BE2C (cell line): ENCODE measurements around the gene SFMBT2.
"Not testable (repeated sequence)": the region's sequence is repeated elsewhere in the genome, so short reads cannot be mapped to it uniquely, and the experiment has no call there.

ENCODE experiments used
- DNase-seq: peaks from one replicate; pipeline ENCODE4 v3.0.0-alpha.2; 2020
- H3K27me3 ChIP-seq: fragments of 250-450 bp; sonication (Bioruptor Pico); 2 replicates; pipeline ENCODE4 v1.5.1; 2020; ENCODE audit warnings: mild to moderate bottlenecking
- H3K36me3 ChIP-seq: fragments of 250-450 bp; sonication (Bioruptor Pico); 2 replicates; pipeline ENCODE4 v1.5.1; 2020; ENCODE audit warnings: mild to moderate bottlenecking
- H3K4me1 ChIP-seq: fragments of 250-450 bp; sonication (Bioruptor Pico); 2 replicates; pipeline ENCODE4 v1.5.1; 2020
- H3K4me3 ChIP-seq: 2 replicates; pipeline ENCODE4 v1.5.1; 2011; ENCODE audit warnings: low read depth, low read length
- H3K9me3 ChIP-seq: fragments of 250-450 bp; sonication (Bioruptor Pico); 2 replicates; pipeline ENCODE4 v1.5.1; 2020
- CTCF ChIP-seq: IDR thresholded peaks from 2 replicates; pipeline ENCODE4 v1.5.1; 2012; ENCODE audit warnings: mild to moderate bottlenecking, low read depth, low read length

The SFMBT2 gene

GRCh38 chr10:7316839-7317238 is 94.0 kb downstream of the SFMBT2 start:
- Histone ChIP-seq H3K27me3 (no peaks in the 10 kb centered on the region), H3K4me1 (peaks cover 6% of the 10 kb centered on the region; the same call in 1 of the 2 replicates), H3K4me3 (no peak overlapping the region), H3K36me3 (no peaks in the 10 kb centered on the region), H3K9me3 (no peaks in the 10 kb centered on the region)
- no peak for TF ChIP-seq CTCF
- DNase-seq = no peak

GRCh38 chr10:7315906-7316305 is 94.9 kb downstream of the SFMBT2 start:
- no peak for TF ChIP-seq CTCF

GRCh38 chr10:7314170-7314569 is 96.7 kb downstream of the SFMBT2 start:
- Histone ChIP-seq H3K4me1 (peaks cover 10% of the 10 kb centered on the region), H3K4me3 (no peak overlapping the region), H3K9me3 (no peaks in the 10 kb centered on the region), H3K27me3 (no peaks in the 10 kb centered on the region), H3K36me3 (peaks cover 1% of the 10 kb centered on the region; the same call in 1 of the 2 replicates)
- no peak for DNase-seq
- TF ChIP-seq CTCF = no peak

More at GRCh38 chr10:7315906-7316305, 94.9 kb downstream of the SFMBT2 start:
- Histone ChIP-seq H3K4me3 (no peak overlapping the region), H3K27me3 (no peaks in the 10 kb centered on the region), H3K36me3 (no peaks in the 10 kb centered on the region), H3K9me3 (no peaks in the 10 kb centered on the region), H3K4me1 (peaks cover 10% of the 10 kb centered on the region)
- no peak for DNase-seq

DNA sequence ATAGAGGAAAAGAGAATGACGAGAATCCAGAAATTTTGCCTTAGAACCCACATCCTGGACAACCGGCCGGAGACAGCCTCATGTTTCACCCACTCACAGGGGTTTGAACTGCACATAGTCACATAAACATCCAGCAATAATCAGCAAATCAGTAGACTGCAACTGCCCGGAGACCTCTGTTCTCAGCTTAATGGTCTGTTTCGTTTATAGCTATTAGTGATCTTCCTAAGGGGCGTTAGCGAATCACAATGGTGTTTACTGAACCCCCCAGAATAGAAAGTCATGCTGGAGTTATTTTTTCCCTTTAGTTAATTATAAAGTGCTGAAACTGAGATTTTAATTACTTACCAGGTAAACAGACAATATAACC is 98.4 kb downstream of the SFMBT2 start:
- DNase-seq = no peak
- H3K27me3 ChIP-seq = no peaks in the 10 kb centered on the region
- peaks cover 10% of the 10 kb centered on the region for H3K4me1 ChIP-seq
- peaks cover 4% of the 10 kb centered on the region; the same call in 1 of the 2 replicates for H3K36me3 ChIP-seq
- no peak overlapping the region for H3K4me3 ChIP-seq
- no peaks in the 10 kb centered on the region; the same call in 1 of the 2 replicates for H3K9me3 ChIP-seq
- TF ChIP-seq CTCF = no peak

DNA sequence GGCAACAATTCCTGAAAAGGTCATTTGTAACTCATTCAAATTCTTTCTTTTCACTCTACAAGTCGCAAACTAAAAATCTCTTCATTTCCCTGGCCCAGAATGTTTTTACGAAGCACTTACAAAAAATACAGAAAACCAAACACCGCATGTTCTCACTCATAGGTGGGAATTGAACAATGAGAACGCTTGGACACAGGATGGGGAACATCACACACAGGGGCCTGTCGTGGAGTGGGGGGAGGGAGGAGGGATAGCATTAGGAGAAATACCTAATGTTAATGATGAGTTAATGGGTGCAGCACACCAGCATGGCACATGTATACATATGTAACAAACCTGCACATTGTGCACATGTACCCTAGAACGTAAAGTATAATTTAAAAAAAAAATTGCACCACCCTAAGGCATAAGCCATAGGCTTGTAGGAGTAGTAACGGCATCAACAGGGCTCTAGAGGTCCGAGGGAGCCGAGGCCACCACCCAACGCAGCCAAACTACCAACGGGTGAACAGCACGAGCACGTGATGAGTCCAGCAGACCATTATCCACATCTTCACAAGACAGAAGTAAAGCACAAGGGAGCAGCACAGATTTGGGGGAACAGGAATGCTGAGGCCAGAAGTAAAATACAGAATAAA is 98.9 kb downstream of the SFMBT2 start:
- not testable (repeated sequence) for H3K4me3 ChIP-seq, DNase-seq, H3K36me3 ChIP-seq, H3K27me3 ChIP-seq, H3K9me3 ChIP-seq
- H3K4me1 ChIP-seq = peaks cover 10% of the 10 kb centered on the region

DNA sequence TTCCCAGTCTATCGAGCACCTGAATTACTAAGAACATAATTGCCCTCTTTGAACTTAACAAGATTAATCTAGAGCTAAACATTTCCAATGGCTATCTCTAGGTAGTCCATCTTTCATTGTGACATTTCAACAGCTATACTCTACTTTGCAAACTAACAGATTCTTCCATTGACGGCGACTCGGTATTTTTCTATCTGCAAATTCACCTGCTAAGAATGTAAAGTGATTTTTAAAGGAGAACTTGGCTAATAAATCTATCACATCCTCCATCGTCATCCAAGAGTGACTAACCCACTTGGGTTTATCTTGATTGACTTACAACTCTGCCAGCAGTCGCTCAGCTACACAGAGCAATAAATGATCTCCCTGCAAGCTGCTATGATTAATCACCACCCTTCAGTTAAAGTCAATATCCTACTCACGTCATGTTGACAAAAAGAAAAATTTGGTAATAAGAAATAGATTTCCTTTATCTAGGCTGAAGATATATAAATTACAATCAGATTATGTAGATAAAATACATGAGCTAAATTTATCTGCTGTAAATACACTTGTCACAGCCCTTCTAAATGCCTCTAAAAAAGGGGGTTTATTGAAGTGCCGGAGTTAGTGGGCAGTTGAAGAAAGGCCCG is 99.5 kb downstream of the SFMBT2 start:
- Histone ChIP-seq H3K27me3 (no peaks in the 10 kb centered on the region), H3K9me3 (no peaks in the 10 kb centered on the region; the same call in 1 of the 2 replicates), H3K4me1 (peaks cover 10% of the 10 kb centered on the region), H3K4me3 (no peak overlapping the region), H3K36me3 (peaks cover 4% of the 10 kb centered on the region; the same call in 1 of the 2 replicates)
- TF ChIP-seq CTCF = no peak
- no peak for DNase-seq
